H54 (cell line): ENCODE data around the gene ALPP.
"Not testable (repeated sequence)": the region's sequence is repeated elsewhere in the genome, so short reads cannot be mapped to it uniquely, and the experiment has no call there.

ENCODE experiments used
- DNase-seq: peaks from one replicate; pipeline ENCODE4 v3.0.0; 2011; ENCODE audit warnings: low spot score, mixed read lengths; ENCODE audit not compliant: insufficient read length
- FAIRE-seq: peaks from 3 replicates; lab custom pipeline; 2011; peaks lifted over from hg19 to GRCh38; lab: Jason Lieb, UNC
- POLR2A ChIP-seq: IDR thresholded peaks from 2 replicates; pipeline ENCODE4 v1.6.1; 2011; ENCODE audit warnings: low read depth, mild to moderate bottlenecking, low read length

Gene ALPP

DNA sequence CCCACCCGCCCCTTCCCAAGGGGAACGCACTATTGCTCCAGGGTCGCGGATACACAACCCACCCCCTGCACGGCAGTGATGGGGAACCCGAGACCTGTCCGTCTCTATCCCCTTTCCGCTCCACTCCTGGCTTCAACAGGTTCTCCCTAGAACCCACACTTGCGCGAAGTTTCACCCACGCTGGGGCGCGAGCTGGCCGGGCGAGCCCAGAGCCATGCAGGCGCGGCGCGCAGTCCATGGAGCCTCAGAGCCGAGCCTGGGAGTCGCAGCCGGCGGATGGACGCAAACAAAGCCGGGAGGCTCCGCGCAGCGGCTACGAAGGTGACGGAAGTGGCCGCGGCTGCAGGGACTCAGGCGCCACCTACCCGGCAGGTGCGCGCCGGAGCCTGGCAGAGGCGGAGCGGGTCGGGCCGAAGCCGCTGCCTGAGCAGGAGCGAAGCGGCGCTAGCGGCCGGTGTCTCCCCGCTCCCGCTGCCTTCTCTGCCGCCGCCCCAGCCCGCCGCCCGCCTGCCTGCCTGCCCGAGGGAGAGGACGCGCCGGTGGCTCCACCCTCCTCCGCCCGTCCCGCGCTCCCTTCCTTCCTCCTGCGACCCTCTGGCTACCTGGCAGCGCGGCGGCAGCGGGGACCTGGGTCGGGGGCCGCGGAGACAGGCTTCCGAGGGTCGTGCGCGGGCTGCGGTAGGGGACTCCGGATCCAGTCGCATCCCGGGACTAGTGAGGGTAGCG lies 42.1 kb downstream of the ALPP start:
- FAIRE-seq: no peak
- TF ChIP-seq POLR2A: no peak
- DNase-seq: no peak

DNA sequence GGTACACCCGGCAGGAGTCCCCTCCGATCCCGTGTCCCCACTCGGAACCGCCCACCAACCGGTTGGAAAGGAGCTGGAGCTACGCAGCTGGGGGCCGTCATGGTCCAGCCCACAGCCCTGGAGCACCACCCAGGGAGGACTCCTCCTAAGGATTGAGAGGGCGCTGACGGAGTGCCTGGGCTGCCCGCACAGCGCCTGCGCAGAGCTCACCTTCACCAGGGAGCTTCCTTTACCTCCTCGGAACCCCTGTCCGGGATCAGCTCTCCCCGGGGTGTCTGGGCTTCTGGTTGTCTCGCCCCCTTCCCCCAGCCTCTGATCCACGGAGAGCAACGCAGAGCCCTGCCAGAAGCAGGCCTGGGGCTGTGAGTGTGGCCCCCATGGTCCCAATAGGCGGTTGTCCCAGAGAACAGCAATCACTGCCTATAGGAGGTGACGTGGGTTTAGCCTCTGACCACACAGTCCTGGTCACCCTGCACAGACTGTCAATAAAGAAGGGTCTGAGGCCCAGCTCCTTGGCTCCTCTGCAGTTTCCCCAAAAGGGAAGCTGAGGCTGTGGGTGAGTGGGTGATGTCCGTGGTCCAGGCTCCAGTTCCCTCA lies 42.7 kb downstream of the ALPP start:
- DNase-seq: no peak
- FAIRE-seq: no peak

DNA sequence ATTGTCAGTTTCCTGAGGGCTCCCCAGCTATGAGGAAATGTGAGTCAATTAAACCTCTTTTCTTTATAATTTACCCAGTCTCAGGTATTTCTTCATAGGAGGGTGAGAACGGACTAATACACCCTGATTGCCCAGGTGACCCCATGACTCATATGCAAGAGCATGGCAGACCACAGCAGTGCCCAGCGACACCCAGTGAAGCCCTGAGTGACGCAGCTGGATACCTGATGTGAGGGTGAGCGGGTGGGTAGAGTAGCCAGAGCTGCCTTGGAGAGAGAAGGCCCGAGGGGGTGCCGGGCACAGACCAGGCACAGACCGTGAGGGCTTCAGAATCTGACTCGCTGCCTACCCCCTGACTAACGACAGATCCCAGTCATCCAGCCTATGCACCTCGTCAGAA lies 43.5 kb downstream of the ALPP start:
- no peak for FAIRE-seq
- no peak for TF ChIP-seq POLR2A

More for the DNA sequence above, 42.7 kb downstream of the ALPP start:
- no peak for TF ChIP-seq POLR2A

DNA sequence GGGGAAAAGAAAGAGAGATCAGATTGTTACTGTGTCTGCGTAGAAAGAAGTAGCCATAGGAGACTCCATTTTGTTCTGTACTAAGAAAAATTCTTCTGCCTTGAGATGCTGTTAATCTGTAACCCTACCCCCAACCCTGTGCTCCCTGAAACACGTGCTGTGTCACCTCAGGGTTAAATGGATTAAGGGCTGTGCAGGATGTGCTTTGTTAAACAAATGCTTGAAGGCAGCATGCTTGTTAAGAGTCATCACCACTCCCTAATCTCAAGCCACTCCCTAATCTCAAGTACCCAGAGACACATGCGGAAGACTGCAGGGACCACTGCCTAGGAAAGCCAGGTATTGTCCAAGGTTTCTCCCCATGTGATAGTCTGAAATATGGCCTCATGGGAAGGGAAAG lies 44.4 kb downstream of the ALPP start:
- not testable (repeated sequence) for DNase-seq, FAIRE-seq

More for the DNA sequence above, 43.5 kb downstream of the ALPP start:
- no peak for DNase-seq

DNA sequence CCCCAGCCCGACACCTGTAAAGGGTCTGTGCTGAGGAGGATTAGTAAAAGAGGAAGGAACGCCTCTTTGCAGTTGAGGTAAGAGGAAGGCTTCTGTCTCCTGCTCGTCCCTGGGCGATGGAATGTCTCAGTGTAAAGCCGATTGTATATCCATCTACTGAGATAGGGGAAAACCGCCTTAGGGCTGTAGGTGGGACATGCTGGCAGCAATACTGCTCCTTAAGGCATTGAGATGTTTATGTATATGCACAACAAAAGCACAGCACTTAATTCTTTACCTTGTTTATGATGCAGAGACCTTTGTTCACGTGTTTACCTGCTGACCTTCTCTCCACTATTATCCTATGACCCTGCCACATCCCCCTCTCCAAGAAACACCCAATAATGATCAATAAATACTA lies 44.9 kb downstream of the ALPP start:
- DNase-seq, FAIRE-seq: not testable (repeated sequence)

DNA sequence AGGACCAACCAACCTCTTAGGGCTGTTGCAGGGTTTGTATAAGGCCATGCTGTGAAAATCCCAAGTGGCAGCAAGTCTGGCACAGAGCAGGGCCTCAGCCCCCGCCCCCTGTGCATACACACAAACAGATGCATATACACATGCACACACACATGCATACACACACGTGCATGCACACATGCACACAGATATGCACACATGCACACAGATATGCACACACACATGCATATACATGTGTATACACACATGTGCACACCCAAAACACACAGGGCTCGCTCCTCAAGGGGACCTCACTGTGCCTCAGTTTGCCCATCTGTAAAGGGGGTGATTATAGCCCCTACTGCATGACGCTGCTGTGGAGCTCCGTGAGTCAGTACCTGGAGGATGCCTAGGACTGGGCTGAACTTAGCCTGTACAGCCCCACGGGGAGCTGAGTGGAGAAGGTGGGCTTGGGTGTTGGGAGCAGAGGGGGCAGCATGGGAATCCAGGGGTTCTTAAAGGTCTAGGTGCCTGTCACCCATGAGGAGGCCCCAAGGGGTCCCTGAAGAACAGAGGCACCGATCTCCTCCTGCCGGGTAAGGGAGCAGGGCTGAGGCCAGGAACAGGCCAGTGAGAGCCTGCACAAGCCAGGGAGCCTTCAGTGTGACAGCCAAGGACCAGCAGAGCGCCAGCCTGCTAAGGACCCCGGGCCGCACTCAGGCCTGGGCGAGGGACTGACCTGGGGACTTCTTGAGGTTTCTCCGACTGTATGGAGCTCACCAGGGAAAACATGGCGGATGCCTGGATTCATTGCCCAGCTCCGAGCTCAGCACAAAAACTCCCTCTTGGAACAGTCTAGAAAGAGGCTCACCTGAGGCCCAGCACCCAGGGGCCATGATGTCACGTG lies 53.4 kb downstream of the ALPP start:
- DNase-seq (no peak), FAIRE-seq (no peak)
- no peak for TF ChIP-seq POLR2A
